GM21360 (cell line): ENCODE results near the gene ABCA3.
"Not testable (repeated sequence)": the region's sequence is repeated elsewhere in the genome, so short reads cannot be mapped to it uniquely, and the experiment has no call there.

Experiments
- ATAC-seq: cut with Tn5 transposase; IDR thresholded peaks from one replicate; pipeline ENCODE4 v1.9.1; 2021; ENCODE audit warnings: mild to moderate bottlenecking, moderate library complexity; ENCODE audit not compliant: unreplicated experiment

Gene ABCA3

DNA sequence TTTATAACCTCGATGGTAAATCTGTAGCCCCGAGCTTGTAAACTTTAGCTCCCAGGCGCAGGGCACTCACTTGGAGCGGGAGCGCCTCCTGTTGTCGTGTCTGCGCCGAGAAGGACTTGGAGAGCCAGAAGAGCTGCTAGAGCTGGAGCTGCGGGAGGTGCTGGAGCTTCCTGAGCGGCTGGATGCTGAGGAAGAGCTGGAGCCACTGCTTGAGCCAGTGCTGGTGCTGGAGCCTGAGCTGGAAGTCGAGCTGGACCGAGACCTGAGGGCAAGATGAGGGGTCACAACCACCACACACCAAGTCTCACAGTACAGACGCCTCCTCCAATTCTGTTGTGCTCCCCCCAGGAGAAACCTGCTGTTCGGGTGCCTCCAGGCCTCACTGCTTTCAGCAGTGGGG lies 77.5 kb downstream of the ABCA3 start:
- ATAC-seq = not testable (repeated sequence)

DNA sequence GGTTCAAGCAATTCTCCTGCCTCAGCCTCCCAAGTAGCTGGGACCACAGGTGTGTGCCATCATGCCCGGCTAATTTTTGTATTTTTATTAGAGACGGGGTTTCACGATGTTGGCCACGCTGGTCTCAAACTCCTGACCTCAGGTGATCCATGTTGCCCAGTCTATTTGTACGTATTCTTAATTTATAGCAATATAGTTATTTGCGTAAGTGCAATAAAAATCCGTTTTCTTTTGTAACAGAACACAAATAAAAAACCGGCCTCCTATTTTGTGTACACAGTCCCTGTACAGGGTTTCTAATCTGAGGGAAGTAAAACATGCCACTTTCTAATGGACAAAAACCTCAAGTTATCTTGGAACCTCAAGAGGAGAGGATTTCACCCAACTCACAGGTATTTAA lies 80.3 kb downstream of the ABCA3 start:
- ATAC-seq = no peak

DNA sequence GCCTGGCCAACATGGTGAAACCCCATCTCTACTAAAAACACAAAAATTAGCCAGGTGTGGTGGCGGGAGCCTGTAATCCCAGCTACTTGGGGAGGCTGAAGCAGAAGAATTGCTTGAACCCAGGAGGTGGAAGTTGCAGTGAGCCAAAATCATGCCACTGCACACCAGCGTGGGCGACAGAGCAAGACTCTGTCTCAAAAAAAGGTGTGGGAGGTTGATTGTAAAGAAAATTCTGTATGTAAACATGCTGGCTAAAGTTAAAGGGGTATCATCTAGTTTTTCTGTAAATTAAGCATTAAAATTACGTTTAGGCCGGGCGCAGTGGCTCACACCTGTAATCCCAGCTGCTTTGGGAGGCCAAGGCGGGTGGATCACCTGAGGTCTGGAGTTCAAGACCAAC lies 82.0 kb downstream of the ABCA3 start:
- not testable (repeated sequence) for ATAC-seq

DNA sequence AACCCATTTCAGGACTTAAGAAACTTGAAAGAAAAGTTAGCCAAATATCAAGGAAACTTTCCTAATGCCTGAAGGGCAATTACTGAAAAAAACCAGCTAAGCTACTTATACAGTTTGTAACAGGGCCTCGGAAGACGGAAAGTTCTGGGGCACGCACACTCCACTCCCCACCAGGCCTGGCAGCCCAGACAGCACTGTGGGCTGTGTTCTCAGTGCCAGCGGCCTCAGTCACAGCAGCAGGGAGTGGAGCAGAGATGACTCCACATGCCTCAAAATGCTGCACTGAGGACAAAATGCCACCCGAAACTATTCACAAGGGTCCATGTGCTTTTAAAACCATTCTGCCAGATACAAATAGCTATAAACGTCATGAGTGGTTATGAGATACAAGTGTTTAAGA lies 82.8 kb downstream of the ABCA3 start:
- no peak for ATAC-seq

DNA sequence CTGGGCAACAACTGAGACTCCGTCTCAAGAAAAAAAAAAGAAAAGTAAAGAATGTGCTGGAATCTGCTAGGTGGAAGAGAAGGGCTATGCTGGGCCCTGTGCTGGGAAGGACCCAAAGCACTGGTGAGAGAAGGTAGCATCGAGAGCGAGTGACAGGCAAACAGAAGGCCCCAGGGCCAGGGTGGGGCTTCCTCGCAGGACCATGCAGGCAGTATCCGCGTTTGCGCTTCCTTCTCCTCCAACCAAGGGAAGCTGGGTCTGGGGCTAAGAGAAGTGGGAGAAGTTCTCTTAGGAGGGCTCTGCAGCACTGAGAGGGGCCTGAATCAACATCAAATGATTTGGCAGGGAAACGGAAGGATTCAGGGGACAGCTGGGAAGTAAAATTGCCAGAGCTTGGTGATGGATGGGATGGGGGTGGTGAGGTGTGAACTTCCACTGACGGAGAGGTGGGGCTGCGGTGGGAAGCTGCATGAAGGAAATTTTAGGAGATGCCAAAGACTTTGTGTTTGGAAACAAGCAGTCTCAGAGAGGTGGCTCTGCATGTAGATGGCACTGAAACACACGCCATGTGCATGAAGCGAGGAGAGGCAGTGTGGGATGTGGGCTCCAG lies 83.9 kb downstream of the ABCA3 start:
- no peak for ATAC-seq

DNA sequence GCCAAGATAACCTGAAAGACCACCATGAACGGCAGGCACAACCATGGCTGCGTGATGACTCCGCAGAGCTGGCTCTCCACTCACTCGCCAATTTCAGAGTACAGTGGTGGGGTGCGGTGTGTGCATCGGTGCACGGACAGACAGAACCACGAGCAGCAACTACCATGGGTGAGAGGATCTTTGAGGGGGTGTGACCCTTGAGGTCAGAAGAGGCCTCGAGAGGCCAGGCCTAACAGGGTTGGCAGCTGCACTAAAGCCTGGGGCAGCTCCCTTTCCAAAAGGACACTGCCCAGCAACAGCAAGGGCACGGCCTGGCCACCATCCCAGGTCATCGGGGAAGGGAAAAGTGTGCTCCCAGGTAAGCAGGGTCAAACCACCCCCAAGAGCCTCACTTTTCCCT lies 87.2 kb downstream of the ABCA3 start:
- ATAC-seq = no peak

DNA sequence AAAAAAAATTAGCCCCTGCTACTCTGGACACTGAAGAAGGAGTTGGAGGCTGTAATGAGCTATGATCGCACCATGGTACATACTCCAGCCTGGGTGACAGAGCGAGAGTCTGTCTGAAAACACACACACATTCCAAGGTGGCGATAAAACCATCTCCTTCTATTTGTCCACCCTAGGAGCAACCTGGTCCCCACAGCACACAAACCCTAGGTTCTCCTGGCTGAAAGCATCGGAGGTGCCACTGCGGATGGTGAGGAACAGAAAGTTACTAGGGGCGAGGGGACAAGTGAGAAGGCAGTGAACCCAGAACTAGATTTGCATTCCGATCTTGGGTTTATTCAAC lies 87.8 kb downstream of the ABCA3 start:
- no peak for ATAC-seq

DNA sequence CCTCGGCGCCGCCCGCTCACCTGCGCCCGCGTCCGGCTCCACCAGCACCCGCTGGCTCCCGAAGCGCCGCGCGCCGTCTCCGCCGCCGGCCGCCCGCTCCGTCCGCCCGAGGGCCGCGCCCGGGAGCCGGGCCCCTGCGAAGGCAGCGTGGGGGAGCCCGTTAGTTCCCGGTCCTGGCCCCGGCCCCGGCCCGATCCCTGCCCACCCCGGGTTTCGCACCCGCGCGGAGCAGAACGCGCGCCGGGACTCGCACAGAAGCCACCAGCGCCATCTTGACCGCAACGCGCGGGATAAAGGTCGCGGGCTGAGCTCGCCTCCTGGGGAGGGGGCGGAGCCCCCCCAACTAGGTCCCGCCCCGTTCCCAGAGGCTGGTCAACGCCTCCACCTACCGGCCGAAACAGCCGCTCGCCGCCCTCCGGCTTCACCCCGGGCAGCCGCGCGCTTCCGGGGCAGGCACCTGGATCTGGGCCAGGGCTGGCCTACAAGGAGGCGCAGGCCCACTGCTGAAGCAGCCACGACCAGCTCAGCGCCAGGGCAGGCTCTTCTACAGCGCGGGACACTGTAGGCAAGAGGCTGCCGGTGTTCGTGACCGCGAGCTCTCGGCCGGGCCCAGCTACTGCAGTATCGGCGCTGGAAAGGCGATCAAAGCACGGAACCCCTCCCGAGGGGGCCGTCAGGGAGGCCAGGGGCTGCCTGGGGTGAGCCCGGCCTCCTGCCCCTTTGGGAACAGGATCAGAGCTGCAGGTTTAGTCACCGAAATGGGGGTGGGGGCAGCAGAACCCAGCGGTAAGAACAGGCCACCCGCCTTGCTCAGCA lies 89.0 kb downstream of the ABCA3 start, which contains the start of gene ECI1:
Gene ECI1 (minus strand): TSS at position 292 of the 816 bp plus-strand sequence. CDS start 21 bp downstream, at position 271.
- ATAC-seq = peak; percentile 88

DNA sequence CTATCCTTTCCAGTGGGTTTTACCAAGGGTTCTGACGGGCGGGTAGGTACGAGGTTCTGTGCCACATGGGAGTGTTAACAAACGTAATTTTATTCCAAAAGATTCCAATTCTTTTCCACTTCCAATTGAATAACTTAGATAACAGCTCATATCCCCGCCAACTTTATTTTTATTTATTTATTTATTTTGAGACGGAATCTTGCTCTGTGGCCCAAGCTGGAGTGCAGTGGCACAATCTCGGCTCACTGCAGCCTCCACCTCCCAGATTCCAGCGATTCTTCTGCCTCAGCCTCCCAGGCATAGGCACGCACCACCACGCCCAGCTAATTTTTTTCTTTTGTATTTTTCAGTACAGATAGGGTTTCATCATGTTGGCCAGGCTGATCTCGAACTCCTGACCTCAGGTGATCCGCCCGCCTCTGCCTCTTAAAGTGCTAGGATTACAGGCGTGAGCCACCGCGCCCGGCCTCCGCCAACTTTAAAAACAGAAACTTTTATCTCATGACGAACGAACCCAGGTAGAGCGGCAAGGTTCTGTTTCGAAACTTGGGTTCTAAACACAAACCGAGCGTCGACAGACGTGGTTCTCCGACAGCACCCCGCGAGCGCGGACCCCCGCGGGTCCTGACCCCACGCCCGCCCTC lies 89.8 kb downstream of the ABCA3 start:
- no peak for ATAC-seq

DNA sequence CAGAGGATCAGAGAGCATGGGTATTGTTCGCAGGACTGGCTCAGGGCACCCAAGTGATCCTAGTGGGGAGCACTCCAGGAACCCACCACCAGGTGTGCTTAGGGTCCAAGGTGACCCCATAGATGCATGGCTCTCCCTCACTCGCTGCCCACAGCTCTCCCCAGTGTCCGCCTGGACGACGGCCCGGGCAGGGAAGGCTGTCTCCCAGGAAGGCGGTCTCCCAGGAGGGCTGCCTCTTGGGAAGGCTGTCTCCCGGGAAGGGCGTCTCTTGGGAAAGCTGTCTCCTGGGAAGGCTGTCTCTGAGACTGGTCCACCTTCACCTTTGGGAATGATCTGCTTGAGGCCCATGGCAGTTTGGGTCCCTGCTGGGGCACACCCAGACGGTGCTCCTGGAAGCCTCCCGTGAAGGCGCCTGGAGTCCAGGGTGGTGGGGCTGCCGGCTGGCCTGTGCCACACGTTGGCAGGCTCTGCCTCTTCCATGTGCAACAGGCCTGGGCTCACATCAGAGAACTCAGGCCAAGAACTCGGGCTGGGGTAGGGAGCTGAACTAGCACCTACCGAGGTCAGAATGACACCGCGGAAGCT lies 94.1 kb downstream of the ABCA3 start:
- no peak for ATAC-seq

DNA sequence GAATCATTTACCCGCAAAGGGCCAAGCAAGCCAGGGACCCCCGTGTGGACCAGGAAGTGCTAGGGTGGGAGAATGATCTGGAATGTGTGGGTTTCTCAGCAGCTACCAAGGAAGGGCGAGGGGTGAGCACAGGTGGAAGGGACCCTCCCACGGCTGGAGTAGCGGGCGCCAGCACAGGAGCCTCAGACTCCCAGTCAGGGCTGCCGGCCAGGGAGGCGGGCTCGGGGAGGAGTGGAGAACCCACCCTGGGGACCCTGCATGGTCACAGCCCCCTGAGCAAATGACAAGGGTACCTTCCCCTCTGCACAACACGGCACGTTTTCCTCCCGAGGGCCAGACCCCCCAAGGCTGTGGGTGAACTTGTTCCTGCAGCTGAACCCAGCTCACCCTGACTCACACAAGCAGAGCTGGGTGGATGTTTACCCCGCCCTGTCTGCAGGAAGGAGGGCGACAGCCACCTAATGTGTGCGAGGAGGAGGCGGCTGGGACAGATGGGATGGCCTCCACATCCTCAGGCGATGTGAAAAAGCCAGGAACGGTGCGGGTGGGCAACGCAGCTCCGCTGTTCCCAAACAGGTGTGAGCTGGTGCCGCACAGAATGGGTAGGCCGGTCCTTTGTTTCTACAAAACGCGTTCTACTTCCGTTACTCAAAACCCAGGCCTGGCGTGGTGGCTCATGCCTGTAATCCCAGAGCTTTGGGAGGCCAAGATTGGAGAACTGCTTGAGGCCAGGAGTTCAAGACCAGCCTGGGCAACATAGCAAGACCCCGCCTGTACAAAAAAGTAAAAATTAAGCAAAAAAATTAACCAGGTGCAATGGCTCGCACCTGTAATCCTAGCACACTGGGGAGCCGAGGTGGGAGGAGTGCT lies 95.4 kb downstream of the ABCA3 start:
- ATAC-seq = no peak

DNA sequence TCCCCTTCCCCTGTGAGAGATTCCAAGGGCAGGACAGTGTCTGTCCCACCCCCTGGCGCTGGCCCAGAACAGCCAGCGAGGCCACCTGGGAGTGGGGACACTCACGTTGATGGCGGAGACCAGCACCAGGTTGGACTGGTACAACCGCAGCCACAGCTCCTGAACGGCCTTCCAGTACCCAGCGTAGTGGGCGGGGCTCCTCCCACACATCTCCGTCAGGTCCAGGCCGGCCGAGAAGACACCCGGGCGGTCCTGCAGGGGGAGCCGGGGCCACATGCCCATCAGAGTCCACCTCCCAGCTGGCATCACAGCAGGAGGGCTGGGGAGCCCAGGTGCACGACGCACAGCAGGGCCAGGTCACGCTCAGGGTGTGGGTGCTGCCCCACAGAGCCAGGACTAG lies 96.2 kb downstream of the ABCA3 start:
- ATAC-seq = no peak

DNA sequence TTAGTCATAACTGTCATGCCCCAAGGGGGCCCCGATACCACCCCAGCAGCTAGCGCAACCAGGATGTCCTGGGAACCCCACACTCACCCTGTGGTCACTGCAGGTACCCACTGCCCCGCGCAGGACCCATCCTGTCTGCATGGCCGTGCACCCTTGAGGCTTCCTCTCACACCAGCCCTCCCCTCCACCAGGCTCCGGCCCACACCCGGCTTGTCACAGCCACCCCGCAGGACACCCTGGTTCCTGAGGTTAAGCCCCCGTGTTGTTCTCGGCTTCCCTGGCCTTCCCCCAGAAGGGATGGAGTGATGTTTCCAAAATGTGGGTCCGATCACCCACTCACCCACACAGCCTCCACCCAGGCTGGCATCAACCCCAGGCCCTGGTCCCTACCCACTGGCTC lies 96.7 kb downstream of the ABCA3 start:
- ATAC-seq = no peak

DNA sequence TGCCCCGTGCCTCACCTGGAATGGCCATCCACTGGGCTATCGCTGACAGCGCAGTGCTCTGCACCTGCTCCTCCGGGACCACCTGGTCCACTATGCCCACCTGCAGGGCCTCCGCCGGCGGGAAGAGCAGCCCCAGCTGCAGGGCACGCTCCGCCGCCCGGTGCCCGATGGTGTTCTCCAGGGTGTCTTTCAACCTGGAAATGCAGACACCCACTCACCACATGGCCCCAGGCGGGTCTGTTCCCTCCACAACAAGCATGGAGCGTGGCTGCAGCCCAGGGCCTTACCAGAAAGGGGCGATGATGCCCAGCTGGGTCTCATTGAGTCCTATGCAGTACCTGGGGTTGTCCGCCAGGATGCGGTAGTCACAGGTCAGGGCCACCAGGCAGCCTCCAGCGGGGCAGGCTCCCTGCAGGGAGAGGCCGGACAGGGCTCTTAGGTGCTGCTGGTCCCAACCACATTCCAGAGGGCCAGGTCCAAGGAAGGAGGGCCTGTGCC lies 97.4 kb downstream of the ABCA3 start:
- no peak for ATAC-seq

DNA sequence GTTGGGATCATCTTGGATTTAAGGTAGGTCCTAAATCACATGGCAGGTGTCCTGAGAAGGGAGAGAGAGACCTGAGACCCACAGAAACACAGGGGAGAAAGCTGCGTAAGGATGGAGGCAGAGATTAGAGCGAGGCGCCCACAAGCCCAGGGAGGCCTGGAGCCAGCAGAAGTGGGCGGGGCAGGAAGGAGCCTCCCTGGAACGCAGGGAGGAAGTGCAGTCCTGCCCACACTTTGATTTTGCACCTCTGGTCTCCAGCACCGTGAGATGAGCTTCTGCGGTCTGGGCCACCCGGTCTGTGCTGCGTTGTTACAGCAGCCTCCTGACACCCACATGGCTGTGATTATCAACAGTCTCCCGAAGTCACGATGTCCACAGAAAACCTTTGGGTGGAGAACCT lies 97.9 kb downstream of the ABCA3 start:
- ATAC-seq = no peak

DNA sequence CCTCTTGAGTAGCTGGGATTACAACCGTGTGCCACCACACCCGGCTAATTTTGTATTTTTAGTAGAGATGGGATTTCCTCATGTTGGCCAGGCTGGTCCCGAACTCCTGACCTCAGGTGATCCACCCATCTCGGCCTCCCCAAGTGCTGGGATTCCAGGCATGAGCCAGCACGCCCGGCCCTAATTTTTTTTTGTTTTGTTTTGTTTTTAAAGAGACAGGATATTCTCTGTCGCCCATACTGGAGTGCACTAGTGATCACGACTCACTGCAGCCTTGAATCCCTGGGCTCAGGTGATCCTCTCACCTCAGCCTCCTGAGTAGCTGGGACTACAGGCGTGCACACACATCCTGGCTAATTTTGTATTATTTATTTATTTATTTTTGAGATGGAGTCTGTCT lies 100.2 kb downstream of the ABCA3 start:
- not testable (repeated sequence) for ATAC-seq

DNA sequence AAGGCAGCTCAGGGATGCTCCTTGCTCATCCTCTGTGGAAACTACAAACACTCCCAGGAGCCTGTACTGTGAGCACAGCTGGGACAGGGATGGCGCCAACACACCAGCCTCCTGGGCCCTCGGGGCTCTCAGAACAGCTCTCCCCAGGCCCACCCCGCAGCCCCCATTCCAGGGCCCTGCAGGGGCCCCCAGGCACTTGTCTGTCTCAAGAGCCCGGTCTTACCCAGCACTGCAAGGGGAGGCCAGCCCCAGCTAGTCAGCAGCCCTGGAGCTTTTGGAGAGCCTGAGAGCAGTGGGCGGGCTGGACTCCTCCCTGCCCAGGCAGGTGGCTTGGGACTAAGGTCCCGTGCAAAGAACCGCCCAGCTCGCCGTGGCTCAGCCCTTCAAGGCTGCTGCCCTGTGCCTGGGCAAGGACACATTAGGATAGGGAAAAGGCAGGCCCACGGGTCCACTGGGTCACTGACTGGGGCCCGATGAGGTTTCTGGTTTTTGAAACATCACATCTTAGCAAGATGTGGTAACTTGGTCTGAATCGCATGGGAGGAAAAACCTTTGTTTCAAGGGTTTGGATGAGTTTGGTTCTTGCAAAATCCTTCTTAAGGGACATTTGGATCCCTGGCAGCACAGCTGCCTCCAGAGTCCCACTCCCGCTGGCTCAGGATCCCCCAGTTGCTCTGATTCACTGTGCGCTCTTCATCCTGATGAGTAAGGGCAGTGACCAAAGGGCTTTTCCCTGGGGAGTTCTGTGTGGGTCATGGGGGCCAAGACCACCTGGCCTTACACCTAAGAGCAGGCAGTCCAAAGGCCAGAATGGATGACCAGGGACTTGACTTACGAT lies 101.5 kb downstream of the ABCA3 start:
- no peak for ATAC-seq

DNA sequence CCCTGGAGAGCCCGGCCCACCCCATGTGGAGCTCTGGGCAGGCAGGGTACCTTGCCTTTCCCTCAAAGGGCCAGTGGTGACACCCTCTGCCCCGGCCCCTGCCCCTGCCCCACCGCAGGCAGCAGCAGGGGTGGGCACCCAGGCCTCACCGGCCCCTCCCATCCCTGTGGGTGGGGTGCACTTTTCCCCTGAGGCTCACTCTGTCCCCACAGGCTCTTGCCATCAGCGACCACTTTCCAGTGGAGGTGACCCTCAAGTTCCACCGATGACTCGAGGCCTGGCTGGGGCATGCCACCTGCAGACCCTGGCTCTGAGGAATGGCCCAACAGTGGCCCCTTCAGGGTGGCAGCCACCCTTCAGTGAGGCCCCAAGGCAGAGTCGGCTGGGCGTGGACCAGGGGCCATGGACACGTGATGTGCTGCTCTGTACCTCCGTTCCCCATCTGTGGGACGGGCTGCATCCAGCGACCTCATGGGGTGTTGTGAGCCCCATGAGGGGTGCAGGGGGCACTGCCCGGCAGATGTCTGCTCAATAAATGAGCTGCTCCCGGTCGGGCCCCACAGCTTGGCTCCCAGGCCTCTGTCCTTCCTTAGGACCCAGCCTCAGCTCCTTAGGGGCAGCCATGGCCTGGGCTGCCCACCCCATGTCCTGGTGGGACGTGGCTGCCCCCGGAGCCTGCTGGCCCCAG lies 102.2 kb downstream of the ABCA3 start:
- ATAC-seq = no peak

DNA sequence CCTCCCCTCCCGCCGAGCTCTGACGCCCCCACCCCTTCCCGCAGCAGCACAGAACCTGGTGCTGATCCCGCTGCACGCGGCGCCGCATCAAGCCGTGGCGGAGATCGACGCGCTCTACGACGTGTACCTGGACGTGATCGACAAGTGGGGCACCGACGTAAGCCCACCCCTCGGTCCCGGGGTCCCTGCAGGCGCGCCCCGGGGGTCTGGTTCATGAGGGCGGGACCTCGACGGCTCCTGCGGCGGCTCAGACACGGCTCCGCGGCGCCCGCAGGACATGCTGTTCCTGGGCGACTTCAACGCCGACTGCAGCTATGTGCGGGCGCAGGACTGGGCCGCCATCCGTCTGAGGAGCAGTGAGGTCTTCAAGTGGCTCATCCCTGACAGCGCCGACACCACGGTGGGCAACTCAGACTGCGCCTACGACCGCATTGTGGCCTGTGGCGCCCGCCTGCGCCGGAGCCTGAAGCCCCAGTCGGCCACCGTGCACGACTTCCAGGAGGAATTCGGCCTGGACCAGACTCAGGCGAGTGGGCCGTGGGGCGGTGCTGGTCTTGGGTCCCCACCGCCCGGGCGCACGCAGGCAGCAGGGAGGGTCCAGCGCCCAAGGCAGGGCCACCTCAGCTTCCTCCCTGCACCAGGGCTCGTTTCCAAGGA lies 102.9 kb downstream of the ABCA3 start:
- no peak for ATAC-seq
